NCI-H2107 treated with DMSO at 0.1 percent for 48 hours (cell line): Measurements from ENCODE around the gene NPTXR.
"Not testable (repeated sequence)": the region's sequence is repeated elsewhere in the genome, so short reads cannot be mapped to it uniquely, and the experiment has no call there.

ENCODE experiments used
- DNase-seq: peaks from one replicate; lab custom pipeline; 2025; ENCODE audit not compliant: unreplicated experiment; lab: John Stamatoyannopoulos, UW

Gene NPTXR

GRCh38 chr22:38868886-38869381 lies 25.1 kb upstream of the NPTXR start:
- peak; percentile 6 for DNase-seq

DNA sequence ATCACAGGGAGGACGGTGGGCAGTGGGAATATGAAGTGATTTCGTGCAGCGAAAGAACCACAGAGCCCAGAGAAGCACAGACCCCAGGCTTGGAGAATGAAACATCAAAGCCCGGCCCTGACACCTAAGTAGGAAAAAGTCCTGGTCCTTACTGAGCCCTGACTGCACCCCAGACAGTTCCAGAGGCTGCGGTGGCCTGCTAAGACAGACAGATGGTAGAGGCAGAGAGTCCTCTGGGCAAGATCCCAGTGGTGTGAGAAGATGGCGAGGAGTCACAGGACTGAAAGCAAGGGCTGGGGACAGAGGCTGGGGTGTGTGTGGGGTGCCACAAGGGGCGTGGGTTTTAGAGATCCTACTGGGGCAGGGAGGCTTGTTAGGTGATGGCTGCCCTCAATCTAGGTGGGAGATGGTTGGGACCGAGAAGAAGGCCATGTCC lies 24.5 kb upstream of the NPTXR start:
- no peak for DNase-seq

GRCh38 chr22:38867471-38868285 lies 23.9 kb upstream of the NPTXR start:
- DNase-seq, result no peak

GRCh38 chr22:38867124-38867455 lies 23.3 kb upstream of the NPTXR start:
- no peak for DNase-seq

GRCh38 chr22:38866399-38867123 lies 22.7 kb upstream of the NPTXR start:
- no peak for DNase-seq

GRCh38 chr22:38866024-38866398 lies 22.2 kb upstream of the NPTXR start:
- DNase-seq, result no peak

GRCh38 chr22:38865201-38866023 lies 21.6 kb upstream of the NPTXR start:
- no peak for DNase-seq

GRCh38 chr22:38864361-38865191 lies 20.7 kb upstream of the NPTXR start:
- no peak for DNase-seq

- no peak for DNase-seq
Measured at GRCh38 chr22:38863531-38864131, 19.8 kb upstream of the NPTXR start.

GRCh38 chr22:38862375-38863329 lies 18.8 kb upstream of the NPTXR start:
- no peak for DNase-seq

DNA sequence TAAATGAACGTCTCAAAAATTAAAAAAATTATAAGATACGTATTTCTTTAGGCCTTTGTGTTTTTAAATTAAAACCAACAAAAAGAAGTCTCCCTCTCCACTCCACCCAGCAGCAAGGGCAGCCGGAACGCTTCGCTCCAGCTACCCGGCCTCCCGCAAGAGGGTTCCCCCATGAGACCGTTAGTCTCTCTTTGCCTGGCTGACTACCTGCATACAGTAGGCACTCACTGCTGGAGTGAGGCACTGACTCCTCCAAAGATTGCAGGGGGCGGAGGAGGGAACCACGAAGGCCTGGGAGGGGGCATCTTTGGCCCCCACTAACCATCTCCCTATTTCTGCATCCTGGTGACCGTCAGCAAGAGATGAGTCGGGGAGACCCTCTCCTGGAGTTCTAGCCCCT lies 18.1 kb upstream of the NPTXR start:
- DNase-seq, result no peak

GRCh38 chr22:38861170-38861876 lies 17.5 kb upstream of the NPTXR start:
- DNase-seq, result no peak

DNA sequence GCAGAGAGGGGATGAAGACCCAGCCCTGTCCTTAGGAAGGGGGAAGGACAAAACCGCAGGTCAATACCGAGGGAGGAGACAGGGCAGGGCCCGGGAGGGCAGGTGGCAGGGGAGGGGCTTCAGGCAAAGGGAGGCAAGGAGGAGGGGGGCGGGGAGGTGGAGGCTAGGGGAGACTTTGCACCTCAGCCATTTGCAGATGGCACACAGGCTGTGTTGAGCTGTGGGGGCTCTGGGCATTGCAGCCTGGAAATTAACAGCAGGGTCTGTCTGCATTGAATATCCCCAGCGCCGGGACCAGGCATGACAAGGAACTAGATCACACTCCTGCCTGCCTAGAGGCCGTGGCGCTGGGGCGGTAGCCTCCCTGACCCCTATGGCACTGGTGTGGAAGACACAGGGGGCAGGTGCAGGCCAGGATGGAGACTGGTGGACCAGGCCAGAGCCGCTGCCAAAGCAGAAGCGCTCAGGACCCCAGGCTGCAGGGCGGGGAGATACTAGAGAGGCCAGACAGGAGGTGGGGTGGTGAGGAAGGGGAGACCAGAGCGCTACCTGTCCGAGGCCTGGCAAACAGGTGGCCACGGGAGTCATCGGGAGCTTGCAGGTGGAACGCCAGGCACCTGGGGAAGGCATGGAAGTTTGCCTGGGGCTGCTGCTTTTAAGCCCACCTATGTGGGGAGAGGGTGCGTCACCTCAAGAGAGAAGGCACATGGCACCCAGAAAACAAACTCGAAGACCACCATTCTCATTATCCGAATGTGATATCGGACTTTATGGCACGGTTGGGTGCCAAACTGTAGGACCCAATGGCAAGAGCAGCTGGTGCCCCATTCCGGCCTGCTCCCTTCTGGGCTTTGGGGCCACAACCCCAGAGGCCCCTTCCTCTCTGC lies 16.7 kb upstream of the NPTXR start:
- DNase-seq, result no peak

DNA sequence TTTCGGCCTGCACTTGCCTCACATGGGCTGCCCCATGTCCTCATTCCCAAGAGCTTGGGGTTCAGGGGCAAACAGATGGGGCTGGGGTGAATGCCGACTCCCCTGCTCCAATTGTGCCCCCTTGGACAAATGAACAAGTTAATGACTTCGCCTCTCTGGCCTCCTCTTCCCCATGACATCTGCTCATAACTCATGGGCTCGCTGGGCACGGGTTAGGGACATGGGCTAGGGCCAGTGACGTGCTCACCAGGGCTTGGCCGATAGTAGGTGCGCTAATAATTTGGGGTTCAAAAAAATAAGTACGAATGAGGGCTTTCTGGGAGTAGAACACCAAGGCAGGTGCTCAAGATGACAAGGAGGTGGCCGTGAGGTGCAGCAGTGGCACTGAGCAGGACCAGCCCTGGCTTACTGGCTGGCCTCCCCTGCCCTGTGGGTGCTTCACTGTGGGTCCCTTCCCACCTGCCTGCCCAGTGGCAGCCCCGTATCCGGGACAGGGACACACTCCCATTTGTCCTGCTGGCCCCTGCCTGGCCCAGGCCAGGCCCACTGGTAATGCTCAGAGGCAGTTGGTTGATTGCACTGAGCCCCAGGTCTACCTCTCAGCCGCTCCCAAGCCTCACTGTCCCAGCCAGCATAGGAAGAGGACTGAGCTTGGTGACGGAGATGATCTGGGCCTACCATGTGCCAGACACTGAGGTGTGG lies 15.9 kb upstream of the NPTXR start:
- DNase-seq, result no peak

GRCh38 chr22:38858492-38858891 lies 14.7 kb upstream of the NPTXR start:
- DNase-seq, result no peak

- DNase-seq, result not testable (repeated sequence)
Measured at GRCh38 chr22:38854476-38854875, 10.6 kb upstream of the NPTXR start.

DNA sequence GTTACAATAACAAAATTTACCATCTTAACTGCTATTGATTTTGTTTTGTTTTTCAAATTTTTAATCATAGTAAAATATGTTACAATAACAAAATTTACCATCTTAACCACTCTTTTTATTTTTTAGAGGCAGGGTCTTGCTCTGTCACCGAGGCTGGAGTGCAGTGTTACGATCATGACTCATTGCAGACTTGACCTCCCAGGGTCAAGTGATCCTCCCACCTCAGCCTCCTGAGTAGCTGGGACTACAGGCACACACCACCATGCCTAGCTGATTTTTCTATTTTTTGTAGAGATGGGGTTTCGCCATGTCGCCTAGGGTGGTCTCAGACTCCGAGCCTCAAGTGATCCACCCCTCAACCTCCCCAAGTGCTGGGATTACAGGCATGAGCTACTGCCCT lies 10.1 kb upstream of the NPTXR start:
- not testable (repeated sequence) for DNase-seq
